GM18526 (cell line): ENCODE results near the gene WLS.

Experiments used
- POLR2A ChIP-seq: IDR thresholded peaks from 3 replicates; pipeline ENCODE4 v1.6.1; 2011; ENCODE audit not compliant: insufficient read length; ENCODE audit errors: extremely low read depth

WLS gene

GRCh38 chr1:68166348-68166747 lies 66.0 kb downstream of the WLS start:
- no peak for TF ChIP-seq POLR2A

GRCh38 chr1:68165665-68166064 lies 66.7 kb downstream of the WLS start:
- TF ChIP-seq POLR2A, result no peak

GRCh38 chr1:68164918-68165317 lies 67.4 kb downstream of the WLS start:
- no peak for TF ChIP-seq POLR2A

- no peak for TF ChIP-seq POLR2A
Measured at GRCh38 chr1:68163220-68163619, 69.1 kb downstream of the WLS start.

GRCh38 chr1:68162761-68163160 lies 69.6 kb downstream of the WLS start:
- TF ChIP-seq POLR2A, result no peak

GRCh38 chr1:68160021-68160420 lies 72.3 kb downstream of the WLS start:
- no peak for TF ChIP-seq POLR2A

GRCh38 chr1:68158837-68159236 lies 73.5 kb downstream of the WLS start:
- no peak for TF ChIP-seq POLR2A

- no peak for TF ChIP-seq POLR2A
Measured at GRCh38 chr1:68157416-68157815, 74.9 kb downstream of the WLS start.

GRCh38 chr1:68151690-68152089 lies 80.6 kb downstream of the WLS start:
- TF ChIP-seq POLR2A, result no peak

- TF ChIP-seq POLR2A, result no peak
Measured at GRCh38 chr1:68149907-68150306, 82.4 kb downstream of the WLS start.

- no peak for TF ChIP-seq POLR2A
Measured at GRCh38 chr1:68149110-68149798, 83.1 kb downstream of the WLS start.

GRCh38 chr1:68148631-68149030 lies 83.7 kb downstream of the WLS start:
- no peak for TF ChIP-seq POLR2A

GRCh38 chr1:68147534-68148171 lies 84.7 kb downstream of the WLS start:
- no peak for TF ChIP-seq POLR2A

- TF ChIP-seq POLR2A, result no peak
Measured at GRCh38 chr1:68145418-68146126, 86.8 kb downstream of the WLS start.

GRCh38 chr1:68144856-68145255 lies 87.5 kb downstream of the WLS start:
- no peak for TF ChIP-seq POLR2A

GRCh38 chr1:68143633-68144032 lies 88.7 kb downstream of the WLS start:
- TF ChIP-seq POLR2A, result no peak
